ENCODE measurements around the gene CBLB.
A peak's percentile ranks its signal among the peaks of the same experiment; 100 is the strongest.
"Not testable (repeated sequence)": the region's sequence is repeated elsewhere in the genome, so short reads cannot be mapped to it uniquely, and the experiment has no call there.

CBLB gene

DNA sequence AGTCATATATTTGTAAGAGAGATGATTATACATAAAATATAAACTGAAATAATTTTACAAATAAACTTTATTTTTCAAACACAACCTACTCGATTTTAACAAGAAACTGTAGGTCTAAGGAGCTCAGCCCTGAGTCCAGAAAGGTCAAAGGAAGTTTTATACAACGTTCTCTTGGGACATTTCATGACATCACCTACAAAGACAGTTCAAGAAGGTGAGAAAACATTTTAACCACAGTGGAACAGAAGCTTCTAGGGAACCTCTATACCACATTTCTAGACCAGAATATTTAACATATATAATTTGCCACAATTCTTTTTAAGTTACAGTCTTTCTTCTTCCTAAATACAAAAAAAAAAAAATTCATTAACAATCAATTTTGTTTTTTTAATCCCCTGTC is 40.1 kb downstream of the CBLB start:
- Histone ChIP-seq H3K9ac (ENCODE audit: low read length in 5 of 5) (no peak overlapping the region), H3K27ac (ENCODE audit: low read depth, low read length) (no peak overlapping the region), H3K27me3 (ENCODE audit: control insufficient read depth in 5 of 5, insufficient read depth in 4 of 5, low read length in 5 of 5) (no peaks in the 10 kb centered on the region), H3K4me1 (ENCODE audit: control insufficient read depth in 5 of 5, insufficient read depth in 5 of 5, low read length in 5 of 5) (peaks cover 0 to 19% (median 5%) of the 10 kb centered on the region in 5 donors), H3K36me3 (ENCODE audit: control insufficient read depth in 5 of 5, insufficient read depth in 5 of 5, low read length in 5 of 5) (peaks cover 0 to 8% (median 5%) of the 10 kb centered on the region in 5 donors), H3K4me3 (ENCODE audit: low read depth in 1 of 5, low read length in 5 of 5) (no peak overlapping the region), H3K9me3 (ENCODE audit: control insufficient read depth in 5 of 5, low read length in 5 of 5) (no peaks in the 10 kb centered on the region)

DNA sequence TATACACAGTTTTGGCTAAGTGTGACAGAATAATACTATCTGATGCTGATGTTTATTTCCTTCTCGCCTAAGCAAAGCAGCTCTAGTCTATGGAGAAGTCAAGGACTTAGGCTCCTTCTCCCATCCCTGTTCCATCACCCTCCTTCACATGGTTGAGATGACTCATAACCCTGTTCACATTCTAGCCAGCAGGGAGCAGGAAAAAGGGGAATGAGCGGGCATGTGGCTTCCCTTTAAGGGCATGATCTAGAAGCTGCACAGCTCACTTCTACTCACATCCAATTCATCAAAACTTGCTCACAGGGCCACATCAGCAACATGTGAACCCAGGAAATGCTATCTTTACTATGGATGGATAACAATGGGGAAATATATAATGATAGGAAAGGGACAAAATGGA is 40.9 kb downstream of the CBLB start:
- Histone ChIP-seq H3K9ac (ENCODE audit: low read length in 5 of 5) (no peak overlapping the region), H3K9me3 (ENCODE audit: control insufficient read depth in 5 of 5, low read length in 5 of 5) (no peaks in the 10 kb centered on the region), H3K27me3 (ENCODE audit: control insufficient read depth in 5 of 5, insufficient read depth in 4 of 5, low read length in 5 of 5) (no peaks in the 10 kb centered on the region), H3K4me3 (ENCODE audit: low read depth in 1 of 5, low read length in 5 of 5) (no peak overlapping the region), H3K4me1 (ENCODE audit: control insufficient read depth in 5 of 5, insufficient read depth in 5 of 5, low read length in 5 of 5) (peaks cover 0 to 19% (median 5%) of the 10 kb centered on the region in 5 donors), H3K36me3 (ENCODE audit: control insufficient read depth in 5 of 5, insufficient read depth in 5 of 5, low read length in 5 of 5) (peaks cover 0 to 7% (median 5%) of the 10 kb centered on the region in 5 donors), H3K27ac (ENCODE audit: low read depth, low read length) (no peak overlapping the region)

DNA sequence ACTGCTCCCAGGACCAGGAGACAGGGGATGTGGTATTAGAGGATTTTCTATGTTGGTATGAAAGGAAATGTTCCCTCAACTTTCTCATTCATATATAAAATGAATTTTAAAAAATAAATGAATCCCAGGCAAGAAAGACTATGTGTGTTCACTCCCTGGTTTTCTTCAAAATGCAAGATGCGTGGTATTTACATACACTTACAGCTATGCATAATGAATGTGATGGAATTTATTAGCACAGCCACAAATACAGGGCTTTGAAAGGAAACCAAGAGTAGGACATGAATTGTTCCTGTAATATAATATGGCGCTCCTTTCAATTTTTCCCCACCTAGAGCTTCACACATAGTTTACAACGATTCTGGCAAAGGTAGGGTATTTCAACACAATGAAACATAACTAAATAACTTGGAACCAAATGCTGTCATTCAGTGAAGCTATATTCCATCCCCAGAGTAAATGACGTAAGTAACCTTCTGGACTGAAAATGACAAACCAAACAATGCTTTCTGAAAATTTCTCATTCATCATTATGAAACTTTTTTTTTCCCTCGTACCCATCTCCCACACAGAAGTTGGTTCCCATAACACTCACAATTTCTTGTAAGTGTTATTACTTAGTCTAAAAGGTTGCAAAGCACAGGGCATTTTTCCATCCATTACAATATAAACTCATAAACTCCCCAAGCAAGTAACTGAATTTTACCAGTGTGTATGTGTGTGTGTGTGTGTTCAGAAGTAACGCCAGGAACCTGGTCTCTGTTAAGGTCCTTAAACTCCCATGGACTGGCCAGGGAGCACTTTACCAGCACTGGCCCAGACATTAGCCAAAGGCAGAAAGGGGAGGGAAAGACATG is 41.8 kb downstream of the CBLB start:
- Histone ChIP-seq H3K27me3 (ENCODE audit: control insufficient read depth in 5 of 5, insufficient read depth in 4 of 5, low read length in 5 of 5) (no peaks in the 10 kb centered on the region), H3K4me1 (ENCODE audit: control insufficient read depth in 5 of 5, insufficient read depth in 5 of 5, low read length in 5 of 5) (peaks cover 0 to 19% (median 5%) of the 10 kb centered on the region in 5 donors), H3K36me3 (ENCODE audit: control insufficient read depth in 5 of 5, insufficient read depth in 5 of 5, low read length in 5 of 5) (peaks cover 0 to 5% (median 3%) of the 10 kb centered on the region in 5 donors), H3K27ac (ENCODE audit: low read depth, low read length) (peak overlapping the region; percentile 25), H3K4me3 (ENCODE audit: low read depth in 1 of 5, low read length in 5 of 5) (no peak overlapping the region), H3K9ac (ENCODE audit: low read length in 5 of 5) (no peak overlapping the region), H3K9me3 (ENCODE audit: control insufficient read depth in 5 of 5, low read length in 5 of 5) (no peaks in the 10 kb centered on the region)

DNA sequence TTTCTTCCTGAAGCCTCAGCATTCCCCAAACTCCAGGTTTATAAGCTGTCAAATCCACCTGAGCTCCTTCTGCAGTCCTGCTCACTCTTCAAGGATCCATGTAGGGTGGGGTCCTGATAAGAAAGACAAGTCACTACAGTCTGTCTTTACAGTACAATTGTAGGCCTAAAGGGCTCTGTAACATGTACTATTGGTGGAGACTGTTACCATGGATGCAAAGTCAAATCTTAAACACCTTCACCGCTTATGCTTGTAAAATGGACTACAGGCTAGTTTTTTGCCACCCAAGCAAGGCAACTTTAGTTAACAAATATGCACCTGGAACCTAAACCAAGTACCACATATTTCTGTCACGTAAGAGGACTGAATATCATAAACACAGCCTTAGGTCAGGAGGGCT is 44.7 kb downstream of the CBLB start:
- peaks cover 0 to 6% (median 4%) of the 10 kb centered on the region in 5 donors for H3K36me3 ChIP-seq (ENCODE audit: control insufficient read depth in 5 of 5, insufficient read depth in 5 of 5, low read length in 5 of 5)
- H3K4me1 ChIP-seq (ENCODE audit: control insufficient read depth in 5 of 5, insufficient read depth in 5 of 5, low read length in 5 of 5), result peaks cover 0 to 16% (median 6%) of the 10 kb centered on the region in 5 donors
- H3K9ac ChIP-seq (ENCODE audit: low read length in 5 of 5), result no peak overlapping the region
- H3K27me3 ChIP-seq (ENCODE audit: control insufficient read depth in 5 of 5, insufficient read depth in 4 of 5, low read length in 5 of 5), result no peaks in the 10 kb centered on the region
- H3K27ac ChIP-seq (ENCODE audit: low read depth, low read length), result no peak overlapping the region
- H3K9me3 ChIP-seq (ENCODE audit: control insufficient read depth in 5 of 5, low read length in 5 of 5), result no peaks in the 10 kb centered on the region
- H3K4me3 ChIP-seq (ENCODE audit: low read depth in 1 of 5, low read length in 5 of 5), result no peak overlapping the region

DNA sequence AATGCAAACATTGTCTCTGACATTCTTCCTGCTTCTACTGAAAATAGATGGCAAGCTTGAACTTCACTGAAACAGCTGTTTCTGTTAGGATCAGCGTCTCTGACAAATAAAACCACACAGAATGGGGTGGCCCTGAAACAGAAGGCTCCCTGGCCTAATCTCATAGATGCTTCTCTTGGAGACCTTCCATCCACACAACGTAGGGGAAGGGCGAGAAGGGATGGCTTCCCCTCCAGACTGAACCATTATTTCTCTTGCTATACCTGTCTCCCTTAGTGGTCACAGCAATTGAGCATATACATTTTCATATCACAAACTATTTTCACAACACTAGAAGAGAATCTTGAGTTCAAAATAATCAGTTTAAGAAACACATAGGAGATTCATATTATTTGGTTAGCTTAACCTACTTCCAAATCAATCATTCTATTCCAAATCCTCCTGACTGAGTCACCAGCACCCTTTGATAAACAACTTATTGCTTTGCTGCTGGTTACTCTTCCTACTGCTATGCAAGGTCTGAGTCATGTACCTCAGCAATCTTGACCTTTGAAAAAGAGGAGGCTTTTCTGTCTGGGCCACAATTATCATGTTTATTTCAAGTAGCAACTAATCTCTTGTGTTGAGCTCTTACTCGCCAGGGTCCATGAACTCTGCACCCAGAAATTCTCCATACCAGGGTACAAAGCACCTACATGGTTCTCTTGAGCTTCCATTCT is 45.5 kb downstream of the CBLB start:
- H3K27me3 ChIP-seq (ENCODE audit: control insufficient read depth in 5 of 5, insufficient read depth in 4 of 5, low read length in 5 of 5), result no peaks in the 10 kb centered on the region
- peaks cover 0 to 6% (median 4%) of the 10 kb centered on the region in 5 donors for H3K36me3 ChIP-seq (ENCODE audit: control insufficient read depth in 5 of 5, insufficient read depth in 5 of 5, low read length in 5 of 5)
- H3K4me1 ChIP-seq (ENCODE audit: control insufficient read depth in 5 of 5, insufficient read depth in 5 of 5, low read length in 5 of 5), result peaks cover 0 to 16% (median 6%) of the 10 kb centered on the region in 5 donors
- H3K9me3 ChIP-seq (ENCODE audit: control insufficient read depth in 5 of 5, low read length in 5 of 5), result no peaks in the 10 kb centered on the region
- no peak overlapping the region for H3K27ac ChIP-seq (ENCODE audit: low read depth, low read length)
- H3K4me3 ChIP-seq (ENCODE audit: low read depth in 1 of 5, low read length in 5 of 5), result no peak overlapping the region
- no peak overlapping the region for H3K9ac ChIP-seq (ENCODE audit: low read length in 5 of 5)

DNA sequence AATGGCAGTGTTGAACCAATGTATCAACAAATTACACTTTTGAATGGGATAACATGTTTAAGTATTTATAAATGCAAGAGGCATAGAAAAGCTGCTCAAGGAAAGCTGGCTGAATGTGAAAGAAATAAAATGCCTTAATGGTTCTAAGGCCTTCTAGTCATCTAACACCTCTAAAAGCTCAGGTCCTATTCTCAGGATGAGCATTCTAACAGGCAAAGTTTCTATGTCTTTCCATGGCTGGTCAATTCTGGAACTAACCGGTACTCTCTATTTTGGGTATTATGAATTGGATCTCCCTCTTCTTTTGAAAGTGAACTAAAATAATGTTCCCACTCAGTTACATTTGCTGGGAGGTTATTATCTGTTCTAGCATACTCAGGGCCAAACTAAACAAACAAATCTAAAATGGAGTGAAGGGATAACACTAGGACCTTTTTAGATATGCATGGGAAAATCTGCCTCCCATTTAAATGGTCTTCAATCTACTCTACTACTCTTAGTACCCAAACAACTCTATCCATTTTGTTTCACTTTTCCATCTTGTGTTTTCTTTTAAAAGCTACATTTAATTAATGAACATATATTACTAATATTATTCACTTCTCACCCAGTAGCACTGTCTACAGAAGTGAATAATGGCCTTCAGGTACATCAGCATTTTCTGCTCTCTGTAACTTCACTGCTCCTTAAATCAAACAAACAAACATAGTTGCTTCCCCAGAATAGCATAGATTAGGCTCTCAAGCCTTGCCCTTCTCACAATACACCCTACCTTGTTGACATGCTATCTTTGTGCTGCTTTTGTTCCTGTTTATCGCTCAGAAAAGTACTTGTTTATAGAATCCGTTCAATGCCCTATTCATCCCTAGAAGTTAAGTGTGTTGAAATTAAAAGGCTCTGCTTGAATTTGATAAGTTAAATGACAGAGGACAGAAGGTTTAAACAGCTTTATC is 46.4 kb downstream of the CBLB start:
- H3K4me3 ChIP-seq (ENCODE audit: low read depth in 1 of 5, low read length in 5 of 5), result no peak overlapping the region
- H3K27ac ChIP-seq (ENCODE audit: low read depth, low read length), result no peak overlapping the region
- no peak overlapping the region for H3K9ac ChIP-seq (ENCODE audit: low read length in 5 of 5)
- H3K4me1 ChIP-seq (ENCODE audit: control insufficient read depth in 5 of 5, insufficient read depth in 5 of 5, low read length in 5 of 5), result peaks cover 0 to 7% (median 6%) of the 10 kb centered on the region in 5 donors
- H3K27me3 ChIP-seq (ENCODE audit: control insufficient read depth in 5 of 5, insufficient read depth in 4 of 5, low read length in 5 of 5), result no peaks in the 10 kb centered on the region
- H3K9me3 ChIP-seq (ENCODE audit: control insufficient read depth in 5 of 5, low read length in 5 of 5), result no peaks in the 10 kb centered on the region
- H3K36me3 ChIP-seq (ENCODE audit: control insufficient read depth in 5 of 5, insufficient read depth in 5 of 5, low read length in 5 of 5), result peaks cover 0 to 6% (median 4%) of the 10 kb centered on the region in 5 donors

DNA sequence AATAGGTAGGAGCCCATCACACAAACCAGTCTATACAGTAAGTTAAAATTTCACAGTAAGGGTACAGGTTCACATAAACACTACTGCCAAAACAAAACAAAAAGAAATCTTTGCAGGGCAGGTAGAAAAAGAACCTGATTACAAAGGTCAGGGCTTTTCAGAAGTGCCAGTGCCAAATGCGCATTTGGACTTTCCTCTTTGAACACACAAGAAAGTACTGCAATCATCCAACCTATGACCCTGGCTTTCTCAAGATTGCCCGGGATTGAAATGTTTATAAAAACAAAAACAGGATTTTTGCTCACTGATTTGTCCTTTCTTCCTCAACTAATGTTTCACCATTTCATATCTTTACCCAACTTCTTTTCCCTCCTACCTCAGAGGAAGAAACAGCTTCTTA is 47.4 kb downstream of the CBLB start:
- Histone ChIP-seq H3K36me3 (ENCODE audit: control insufficient read depth in 5 of 5, insufficient read depth in 5 of 5, low read length in 5 of 5) (peaks cover 0 to 6% (median 4%) of the 10 kb centered on the region in 5 donors), H3K9ac (ENCODE audit: low read length in 5 of 5) (no peak overlapping the region), H3K27me3 (ENCODE audit: control insufficient read depth in 5 of 5, insufficient read depth in 4 of 5, low read length in 5 of 5) (no peaks in the 10 kb centered on the region), H3K4me1 (ENCODE audit: control insufficient read depth in 5 of 5, insufficient read depth in 5 of 5, low read length in 5 of 5) (peaks cover 0 to 6% (median 0%) of the 10 kb centered on the region in 5 donors), H3K9me3 (ENCODE audit: control insufficient read depth in 5 of 5, low read length in 5 of 5) (no peaks in the 10 kb centered on the region), H3K27ac (ENCODE audit: low read depth, low read length) (no peak overlapping the region), H3K4me3 (ENCODE audit: low read depth in 1 of 5, low read length in 5 of 5) (no peak overlapping the region)

DNA sequence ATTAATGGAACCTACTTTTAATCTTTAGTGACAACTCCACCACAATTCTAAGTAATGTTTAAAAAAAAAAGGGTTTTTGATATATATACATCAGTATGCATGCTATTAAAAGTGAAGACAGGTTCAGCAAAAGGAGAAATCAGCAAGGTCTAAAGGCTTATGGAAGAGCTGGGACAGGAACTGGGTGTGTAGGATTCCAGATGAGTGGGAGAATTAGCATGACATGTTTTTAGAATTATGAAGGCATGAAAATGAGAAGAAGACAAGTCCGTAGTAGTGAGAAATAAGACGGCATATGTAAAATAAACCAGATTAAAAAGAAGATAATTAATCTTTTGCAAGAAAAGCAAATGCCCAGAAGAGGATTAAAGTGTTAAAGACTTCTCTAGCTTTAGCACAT is 52.0 kb downstream of the CBLB start:
- no peaks in the 10 kb centered on the region for H3K27me3 ChIP-seq (ENCODE audit: control insufficient read depth in 5 of 5, insufficient read depth in 4 of 5, low read length in 5 of 5)
- H3K4me3 ChIP-seq (ENCODE audit: low read depth in 1 of 5, low read length in 5 of 5), result no peak overlapping the region
- no peak overlapping the region for H3K9ac ChIP-seq (ENCODE audit: low read length in 5 of 5)
- H3K36me3 ChIP-seq (ENCODE audit: control insufficient read depth in 5 of 5, insufficient read depth in 5 of 5, low read length in 5 of 5), result peaks cover 0 to 2% (median 0%) of the 10 kb centered on the region in 5 donors
- peaks cover 0 to 9% (median 0%) of the 10 kb centered on the region in 5 donors for H3K4me1 ChIP-seq (ENCODE audit: control insufficient read depth in 5 of 5, insufficient read depth in 5 of 5, low read length in 5 of 5)
- no peak overlapping the region for H3K27ac ChIP-seq (ENCODE audit: low read depth, low read length)
- no peaks in the 10 kb centered on the region for H3K9me3 ChIP-seq (ENCODE audit: control insufficient read depth in 5 of 5, low read length in 5 of 5)

DNA sequence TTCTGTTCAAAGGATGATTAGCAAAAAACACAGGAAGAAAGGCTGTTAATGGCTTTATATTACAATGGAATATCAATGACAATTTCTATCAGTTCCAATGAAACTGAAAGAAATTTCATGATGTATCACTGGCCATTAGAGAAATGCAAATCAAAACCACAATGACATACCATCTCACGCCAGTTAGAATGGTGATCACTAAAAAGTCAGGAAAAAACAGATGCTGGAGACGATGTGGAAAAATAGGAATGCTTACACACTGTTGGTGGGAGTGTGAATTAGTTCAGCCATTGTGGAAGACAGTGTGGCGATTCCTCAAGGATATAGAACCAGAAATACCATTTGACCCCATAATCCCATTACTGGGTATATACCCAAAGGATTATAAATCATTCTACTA is 53.5 kb downstream of the CBLB start:
- H3K36me3 ChIP-seq (ENCODE audit: control insufficient read depth in 5 of 5, insufficient read depth in 5 of 5, low read length in 5 of 5); H3K9me3 ChIP-seq (ENCODE audit: control insufficient read depth in 5 of 5, low read length in 5 of 5); H3K4me1 ChIP-seq (ENCODE audit: control insufficient read depth in 5 of 5, insufficient read depth in 5 of 5, low read length in 5 of 5); H3K27ac ChIP-seq (ENCODE audit: low read depth, low read length); H3K27me3 ChIP-seq (ENCODE audit: control insufficient read depth in 5 of 5, insufficient read depth in 4 of 5, low read length in 5 of 5); H3K9ac ChIP-seq (ENCODE audit: low read length in 5 of 5); H3K4me3 ChIP-seq (ENCODE audit: low read depth in 1 of 5, low read length in 5 of 5): not testable (repeated sequence)

All from subcutaneous abdominal adipose tissue (tissue), 5 donors.